GM19324 (cell line): ENCODE data around the gene TLR5.
A peak's percentile ranks its signal among the peaks of the same experiment; 100 is the strongest.

Experiments used
- ATAC-seq: cut with Tn5 transposase; IDR thresholded peaks from one replicate; pipeline ENCODE4 v1.9.1; 2021; ENCODE audit warnings: mild to moderate bottlenecking, moderate library complexity; ENCODE audit not compliant: unreplicated experiment, low FRiP score

The TLR5 gene

DNA sequence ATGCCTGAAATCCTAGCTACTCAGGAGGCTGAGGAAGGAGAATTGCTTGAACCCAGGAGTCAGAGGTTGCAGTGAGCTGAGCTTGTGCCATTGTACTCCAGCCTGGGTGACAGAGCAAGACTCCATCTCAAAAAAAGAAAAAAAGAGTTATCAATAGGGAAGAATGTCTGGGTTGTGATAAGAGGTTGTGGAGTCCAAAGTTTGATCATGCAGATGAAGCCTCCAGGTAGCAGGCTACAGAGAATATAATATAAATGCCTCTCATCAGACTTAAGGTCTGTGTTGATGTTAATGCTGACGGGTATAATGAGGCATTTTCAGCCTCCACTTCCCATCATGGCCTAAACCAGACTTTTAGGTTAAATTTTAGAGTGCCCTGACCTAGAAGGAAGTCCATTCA is 24.6 kb downstream of the TLR5 start:
- ATAC-seq: no peak

DNA sequence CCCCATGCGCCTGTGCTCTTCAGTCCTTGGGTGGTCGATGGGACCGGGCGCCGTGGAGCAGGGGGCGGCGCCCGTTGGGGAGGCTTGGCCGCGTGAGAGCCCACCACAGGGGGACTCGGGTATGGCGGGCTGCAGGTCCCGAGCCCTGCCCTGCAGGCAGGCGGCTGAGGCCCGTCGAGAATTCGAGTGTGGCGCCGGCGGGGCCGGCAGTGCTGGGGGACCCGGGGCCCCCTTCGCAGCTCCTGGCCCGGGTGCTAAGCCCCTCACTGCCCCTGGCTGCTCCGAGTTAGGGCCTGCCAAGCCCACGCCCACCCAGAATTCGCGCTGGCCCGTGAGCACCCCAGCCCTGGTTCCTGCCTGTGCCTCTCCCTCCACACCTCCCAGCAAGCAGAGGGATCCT is 26.1 kb downstream of the TLR5 start:
- no peak for ATAC-seq

DNA sequence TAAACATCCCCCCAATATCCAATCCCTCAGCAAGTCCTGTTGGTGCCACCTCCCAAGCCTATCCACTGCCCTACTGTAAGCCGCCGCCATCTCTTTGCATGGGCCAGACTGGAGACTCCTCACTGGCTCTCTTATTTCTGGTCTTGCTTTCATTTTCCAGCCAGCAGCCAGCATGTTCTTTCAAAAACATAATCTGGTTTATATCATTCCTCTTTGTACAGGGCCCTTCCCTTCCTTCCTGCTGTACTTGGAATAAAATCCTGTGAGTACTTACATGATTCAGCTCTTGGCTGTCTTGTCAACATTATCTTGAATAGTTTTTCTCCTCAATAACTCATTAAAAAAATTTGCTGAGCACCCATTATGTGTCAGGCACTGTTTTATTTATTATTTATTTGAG is 28.2 kb downstream of the TLR5 start:
- no peak for ATAC-seq

DNA sequence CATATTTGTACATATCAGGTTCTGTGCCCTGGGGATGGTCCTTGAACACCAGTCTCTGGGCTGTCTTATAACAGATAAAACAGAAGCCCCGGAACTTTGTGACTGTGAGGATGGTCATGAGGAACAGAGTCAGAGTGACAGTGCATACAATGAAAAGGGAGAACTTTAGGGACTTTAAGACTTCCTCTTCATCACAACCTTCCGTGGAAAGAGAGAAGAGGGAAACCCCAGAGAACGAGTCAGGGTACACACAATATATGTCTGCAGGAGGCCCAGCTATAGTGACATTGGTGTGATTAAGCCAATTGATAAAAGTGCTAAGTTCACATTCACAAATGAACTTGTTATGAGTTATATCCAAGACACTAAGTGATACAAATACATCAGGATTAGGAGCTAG is 32.1 kb downstream of the TLR5 start:
- no peak for ATAC-seq

DNA sequence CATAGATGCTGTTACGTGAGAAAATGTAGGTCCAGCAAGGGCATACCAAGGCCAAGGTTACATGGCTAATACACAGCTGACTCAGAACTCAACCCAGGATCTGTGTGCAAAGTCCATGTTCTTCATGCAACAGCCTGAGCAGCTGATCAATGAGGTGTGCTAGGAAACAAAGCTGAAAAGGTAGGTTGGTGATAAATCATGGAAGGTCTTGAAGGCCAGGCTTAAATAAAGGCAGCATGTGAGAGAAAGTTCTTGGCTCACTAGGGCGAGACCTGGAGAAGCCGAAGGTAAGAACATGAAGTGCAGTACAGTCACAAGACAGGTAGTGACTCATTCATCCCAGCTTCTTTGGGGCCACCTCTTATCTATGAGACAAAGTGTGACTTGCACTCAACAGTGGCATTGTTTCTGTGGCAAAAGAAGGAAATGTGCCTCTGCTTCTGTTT is 33.4 kb downstream of the TLR5 start:
- no peak for ATAC-seq

DNA sequence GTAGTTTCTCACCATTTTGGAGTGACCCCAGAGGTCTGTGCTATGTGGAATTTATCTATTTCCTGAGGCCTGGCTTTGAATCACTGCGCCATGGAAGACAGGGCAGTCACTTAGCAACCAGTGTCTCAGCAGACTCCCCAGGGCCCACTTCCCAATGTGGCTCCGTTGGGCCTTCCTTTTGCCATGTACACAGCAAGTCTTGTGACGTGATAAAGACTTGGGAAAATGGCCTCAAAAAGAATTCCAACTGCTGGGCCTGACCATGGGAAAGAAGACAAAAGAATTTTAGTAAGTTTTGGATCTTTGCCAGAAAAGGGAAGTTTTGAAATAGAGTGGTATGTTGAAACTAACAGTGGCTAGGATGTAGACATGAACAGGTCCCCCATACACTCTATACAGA is 36.2 kb downstream of the TLR5 start:
- ATAC-seq: no peak

DNA sequence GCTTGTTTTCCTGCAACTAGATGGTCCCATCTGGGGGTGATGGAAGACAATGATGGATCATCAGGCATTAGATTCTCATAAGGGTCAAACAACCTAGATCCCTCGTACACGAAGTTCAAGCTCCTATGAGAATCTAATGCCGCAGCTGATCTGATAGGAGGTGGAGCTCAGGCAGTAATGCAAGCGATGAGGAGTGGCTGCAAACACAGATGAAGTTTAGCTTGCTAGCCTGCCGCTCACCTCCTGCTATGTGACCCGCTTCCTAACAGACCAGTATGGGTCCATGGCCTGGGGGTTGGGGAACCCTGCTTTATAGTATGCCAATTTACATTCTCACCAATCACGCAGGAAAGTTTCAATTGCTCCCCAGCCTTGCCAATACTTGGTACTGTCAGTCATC is 37.5 kb downstream of the TLR5 start:
- ATAC-seq: no peak

DNA sequence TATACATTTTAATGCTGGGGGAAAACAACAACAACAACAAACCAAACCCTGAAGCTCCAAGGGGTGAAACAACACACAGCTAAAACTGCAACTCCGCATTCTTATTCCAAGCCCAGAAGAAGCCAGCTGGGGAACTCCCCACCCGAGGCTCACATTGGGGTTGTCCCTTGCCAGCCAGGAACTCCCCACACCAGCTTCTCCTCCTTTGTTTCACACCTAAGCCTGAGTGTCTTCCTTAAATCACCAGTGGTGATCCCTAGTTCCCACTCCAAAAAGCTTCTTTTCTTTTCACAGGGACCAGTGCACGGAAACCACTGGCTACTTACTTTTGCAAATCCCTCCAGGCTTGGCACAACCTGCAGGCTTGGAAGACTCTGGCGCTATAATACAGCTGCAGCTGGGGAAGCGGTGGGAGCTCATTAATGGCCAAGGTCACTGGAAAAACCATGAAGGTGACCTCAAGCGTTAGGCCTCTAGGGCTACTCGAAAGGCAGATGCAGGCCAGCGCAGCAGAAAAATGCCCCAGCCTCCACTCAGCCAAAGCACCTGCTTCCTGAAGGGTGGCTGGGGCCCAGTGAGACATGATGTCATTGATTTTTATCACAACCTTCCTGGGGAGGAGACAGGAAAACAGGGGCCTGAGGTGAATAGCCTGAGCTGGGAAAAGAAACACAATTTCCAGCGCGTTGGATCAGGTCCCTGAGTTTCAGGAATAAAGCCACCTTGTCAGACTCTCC is 40.1 kb downstream of the TLR5 start:
- ATAC-seq: no peak

DNA sequence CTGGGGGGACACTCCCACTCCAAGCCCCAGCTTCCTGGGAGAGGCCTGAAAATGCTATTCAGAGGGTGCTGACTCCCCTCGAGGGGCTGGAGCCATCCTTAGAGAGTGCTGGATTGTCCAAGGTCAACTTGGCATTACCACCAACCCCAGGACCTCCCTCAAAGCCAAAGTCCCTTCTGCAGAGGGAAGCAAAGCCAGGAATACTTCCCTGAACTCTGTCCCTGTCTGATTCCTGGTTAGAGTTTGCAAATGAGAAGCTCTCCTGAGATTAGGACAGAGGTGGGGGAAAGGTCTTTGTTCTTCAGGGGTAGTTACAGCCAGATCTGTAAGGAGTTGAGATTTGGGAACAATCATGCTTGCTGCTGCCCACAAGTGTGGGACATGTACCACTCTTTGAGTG is 45.3 kb downstream of the TLR5 start:
- no peak for ATAC-seq

DNA sequence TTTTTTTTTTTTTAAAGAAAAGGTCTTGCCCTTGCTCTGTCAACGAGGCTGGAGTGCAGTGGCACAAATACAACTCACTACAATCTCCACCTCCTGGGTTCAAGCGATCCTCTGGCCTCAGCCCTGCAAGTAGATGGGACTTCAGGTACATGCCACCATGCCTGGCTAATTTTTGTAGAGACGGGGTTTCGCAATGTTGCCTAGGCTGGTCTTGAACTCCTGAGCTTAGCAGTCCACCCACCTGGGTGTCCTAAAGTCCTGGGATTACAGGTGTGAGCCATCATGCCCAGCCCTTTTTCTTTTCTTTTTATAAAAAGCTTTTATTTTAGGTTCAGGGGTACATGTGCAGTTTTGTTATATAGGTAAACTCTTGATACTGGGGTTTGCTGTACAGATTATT is 47.2 kb downstream of the TLR5 start:
- ATAC-seq: no peak

DNA sequence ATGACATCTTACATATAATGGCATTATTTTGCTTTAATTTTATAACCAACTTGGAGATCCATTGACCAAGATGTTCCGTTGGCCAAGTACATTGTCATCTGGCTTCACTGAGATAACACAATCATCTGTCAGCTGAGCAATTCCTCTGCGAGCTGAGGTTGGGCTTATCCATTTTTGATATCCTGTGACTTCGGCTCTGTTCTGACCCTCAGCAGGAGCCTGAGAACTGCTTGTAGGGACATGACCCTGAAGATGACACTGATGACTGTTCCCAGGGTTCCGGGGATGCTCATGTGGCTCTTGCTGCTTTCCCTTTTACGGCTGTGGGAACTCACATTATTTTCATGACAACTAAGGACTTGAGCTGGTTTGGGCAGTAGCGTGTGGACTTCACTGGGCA is 51.2 kb downstream of the TLR5 start:
- ATAC-seq: no peak

DNA sequence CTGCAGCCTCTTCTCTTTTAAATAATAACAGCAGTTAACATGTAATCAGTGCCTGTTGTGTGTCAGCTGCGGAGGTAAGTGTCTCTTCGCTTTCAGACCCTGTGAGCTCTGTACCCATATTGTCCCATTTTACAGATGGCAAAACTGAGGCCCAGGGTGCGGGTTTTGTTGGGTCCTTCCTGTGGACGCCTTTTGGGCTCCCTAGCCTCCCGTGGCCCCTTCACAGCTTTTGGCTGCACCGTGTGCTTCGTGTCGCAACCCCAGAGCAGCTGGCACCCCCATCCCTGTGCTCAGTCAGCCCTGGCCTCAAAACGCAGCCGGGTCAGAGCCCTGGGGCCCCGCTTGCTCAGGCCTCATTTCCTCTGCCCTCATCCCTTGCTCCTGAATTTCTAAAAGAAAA is 53.8 kb downstream of the TLR5 start:
- ATAC-seq: no peak

DNA sequence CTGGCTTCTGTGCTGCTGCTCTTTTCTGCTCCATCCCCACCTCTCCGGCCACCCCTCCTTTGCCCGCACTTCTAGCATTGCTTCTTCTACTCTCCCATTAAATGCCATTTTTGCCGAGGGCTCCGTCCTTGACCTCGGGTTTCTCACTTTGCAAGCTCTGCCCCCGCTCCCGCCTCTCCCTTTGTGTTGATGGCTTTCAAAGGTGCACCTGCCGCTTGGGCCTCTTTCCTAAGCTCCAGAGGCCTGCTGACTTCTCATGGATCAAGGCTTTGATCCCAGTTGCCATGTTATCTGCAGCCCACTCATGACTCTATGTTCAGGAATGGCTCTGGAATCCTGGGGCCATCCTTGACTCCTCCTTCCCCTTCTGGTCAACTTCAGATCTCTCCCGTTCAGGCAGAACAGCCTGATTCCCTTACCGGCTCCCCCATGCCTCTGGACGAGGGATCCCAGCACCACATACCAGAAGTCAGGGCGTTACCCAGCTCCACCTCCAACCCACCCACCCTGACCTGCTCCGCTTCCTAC is 54.3 kb downstream of the TLR5 start:
- ATAC-seq: no peak

DNA sequence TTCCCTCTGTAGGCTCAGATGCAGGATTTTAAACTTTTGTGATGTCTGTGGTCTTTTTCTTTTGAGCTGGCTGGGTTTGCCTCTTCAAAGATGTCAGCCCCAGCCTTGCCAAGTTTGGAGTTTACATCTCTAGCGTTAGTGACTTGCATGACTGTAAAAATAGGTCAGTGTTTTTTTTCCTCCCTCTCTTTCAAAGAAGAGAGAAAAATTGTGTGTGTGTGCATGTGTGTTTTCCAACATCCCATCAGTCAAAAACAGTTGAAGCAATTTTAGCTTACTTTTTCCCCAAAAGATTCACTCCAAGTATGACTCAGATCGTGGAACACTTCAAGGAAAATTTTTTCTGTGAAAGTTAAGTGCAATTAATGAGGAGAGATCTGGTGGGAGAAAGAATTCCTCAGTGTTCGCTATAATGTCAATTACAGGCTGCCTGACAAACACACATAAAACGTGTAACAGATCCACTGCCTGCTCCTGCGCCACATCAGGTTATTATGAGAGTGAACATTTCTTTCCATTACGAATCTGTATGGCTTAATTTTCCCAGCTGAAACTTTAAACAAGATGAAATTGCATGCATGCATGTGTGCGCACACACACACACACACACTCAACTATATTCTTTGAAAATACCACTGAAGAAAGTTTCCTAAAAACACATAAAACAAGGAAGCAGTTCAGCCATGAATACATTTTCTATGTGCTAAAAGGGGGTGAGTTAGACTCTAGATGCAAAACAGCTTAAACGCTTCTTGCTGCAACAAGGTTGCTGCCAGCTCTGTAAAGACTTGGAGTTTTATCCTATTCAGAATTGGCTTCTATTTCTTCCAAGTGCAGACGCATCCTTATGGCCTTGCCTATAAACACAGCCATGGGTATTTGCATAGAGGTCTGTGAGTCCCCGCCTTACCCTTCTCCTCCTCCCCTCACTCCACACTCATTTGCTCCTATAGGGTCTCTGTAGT is 55.5 kb downstream of the TLR5 start:
- ATAC-seq: no peak

DNA sequence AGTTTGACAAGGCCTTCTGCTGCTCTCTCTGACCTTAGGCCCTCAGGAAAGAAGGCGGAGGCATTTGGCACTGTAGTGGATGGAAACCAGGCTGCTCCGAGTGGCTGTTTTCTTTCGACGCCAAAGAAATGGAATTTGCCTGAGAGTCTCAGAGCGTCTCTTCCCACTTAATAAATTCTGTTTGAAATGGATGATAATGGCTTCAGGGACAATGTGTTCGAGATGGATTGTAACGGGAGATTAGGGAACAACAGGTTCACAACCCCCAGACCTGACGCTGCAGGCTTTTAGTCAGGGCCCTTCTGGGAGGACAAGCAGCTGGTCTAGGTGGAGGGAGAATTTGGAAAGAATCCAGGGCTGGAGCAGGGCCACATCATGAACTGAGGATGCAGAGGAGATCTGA is 58.6 kb downstream of the TLR5 start:
- ATAC-seq: no peak

DNA sequence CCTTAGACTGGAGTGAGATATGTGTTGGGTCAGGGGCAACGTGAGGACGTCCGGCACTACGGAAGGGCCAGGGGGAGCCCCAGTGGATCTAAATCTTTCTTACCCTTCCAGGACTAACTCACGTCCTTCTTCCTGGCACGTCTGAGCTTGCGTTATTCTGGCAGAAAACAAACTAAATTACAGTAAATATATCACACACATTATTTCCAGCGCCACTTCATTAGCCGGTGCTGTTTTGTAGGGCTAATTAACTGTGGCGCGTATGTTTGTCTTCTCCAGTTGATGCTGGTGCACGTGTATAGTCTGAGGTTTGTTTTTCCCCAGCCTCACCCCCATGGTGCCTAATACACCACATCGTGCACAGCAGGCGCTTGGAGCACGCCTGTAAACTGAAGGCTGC is 59.2 kb downstream of the TLR5 start:
- no peak for ATAC-seq

DNA sequence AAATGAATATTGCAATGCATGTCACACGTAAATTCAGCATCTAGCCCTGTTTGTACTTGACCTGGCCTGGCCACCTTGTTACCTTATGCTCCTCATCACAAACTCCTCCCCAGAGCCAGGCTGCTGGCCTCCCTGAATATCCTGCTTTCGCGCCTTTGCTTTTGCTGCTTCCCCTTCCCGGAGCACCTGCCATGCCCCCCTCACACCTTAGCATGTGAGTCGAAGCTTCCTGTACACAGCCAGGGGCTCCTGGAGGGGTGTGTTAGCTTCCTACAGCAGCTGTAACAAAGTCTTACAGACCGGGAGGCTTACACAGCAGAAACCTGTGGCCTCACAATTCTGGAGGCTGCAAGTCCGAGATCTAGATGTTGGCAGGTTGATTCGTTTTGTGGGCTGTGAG is 60.1 kb downstream of the TLR5 start:
- no peak for ATAC-seq

DNA sequence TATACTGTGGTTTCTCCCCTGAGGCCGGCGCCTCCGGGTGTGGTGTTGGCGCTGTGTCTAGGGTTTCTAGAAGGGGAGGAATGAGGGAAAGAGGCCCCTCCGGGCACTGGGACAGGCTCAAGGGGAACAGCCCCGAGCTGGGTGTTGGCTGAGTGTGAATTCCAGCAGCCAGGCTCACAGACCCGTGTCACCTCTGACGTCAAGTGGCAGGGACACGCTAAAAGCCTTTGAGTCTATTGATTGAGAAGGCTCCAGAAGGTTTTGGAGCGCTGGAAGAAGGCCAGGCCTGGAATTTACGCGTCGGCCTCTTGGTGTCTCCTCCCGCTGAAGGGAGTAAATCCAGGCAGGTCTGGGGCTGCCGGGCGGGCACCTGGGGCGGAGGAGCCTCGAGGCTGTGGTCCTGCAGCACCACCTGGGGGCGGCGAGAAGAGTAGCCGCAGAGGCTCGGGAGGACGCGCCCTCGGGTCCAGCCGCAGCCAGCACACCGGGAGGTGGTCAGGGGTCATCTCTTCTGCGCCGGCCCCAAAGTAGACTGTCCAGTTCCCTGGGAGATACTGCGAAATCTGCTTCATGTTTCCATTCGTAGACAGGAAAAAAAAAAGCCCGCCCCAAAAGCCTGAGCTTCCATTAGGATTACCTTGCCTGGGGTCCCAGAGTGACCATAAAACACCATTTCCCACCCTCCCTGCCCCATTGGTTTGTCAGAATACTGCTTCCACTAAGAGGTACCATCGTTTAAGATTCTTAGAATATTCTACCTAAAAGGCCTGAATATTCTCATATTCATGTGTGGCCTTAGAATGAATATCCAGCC is 61.7 kb downstream of the TLR5 start:
- peak; percentile 96 for ATAC-seq

DNA sequence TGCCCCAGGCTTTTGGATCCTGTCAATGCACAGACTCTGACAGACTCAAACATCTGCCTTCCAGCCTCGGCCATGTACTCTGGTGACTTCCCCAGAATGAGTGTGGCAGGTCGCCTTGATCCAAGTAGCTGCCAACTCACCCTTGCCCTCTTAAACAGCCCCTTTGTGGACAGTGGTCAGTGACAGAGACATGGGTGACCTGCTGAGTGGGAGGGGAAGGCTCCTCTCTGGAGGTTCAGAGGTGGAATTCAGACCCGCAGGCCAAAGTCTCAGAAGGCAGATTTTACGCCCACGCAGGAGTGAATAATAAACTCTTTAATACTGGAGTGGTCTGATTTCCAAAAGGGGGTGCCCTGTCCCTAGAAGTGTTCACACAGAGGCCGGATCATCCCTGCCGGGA is 63.5 kb downstream of the TLR5 start:
- ATAC-seq: no peak

DNA sequence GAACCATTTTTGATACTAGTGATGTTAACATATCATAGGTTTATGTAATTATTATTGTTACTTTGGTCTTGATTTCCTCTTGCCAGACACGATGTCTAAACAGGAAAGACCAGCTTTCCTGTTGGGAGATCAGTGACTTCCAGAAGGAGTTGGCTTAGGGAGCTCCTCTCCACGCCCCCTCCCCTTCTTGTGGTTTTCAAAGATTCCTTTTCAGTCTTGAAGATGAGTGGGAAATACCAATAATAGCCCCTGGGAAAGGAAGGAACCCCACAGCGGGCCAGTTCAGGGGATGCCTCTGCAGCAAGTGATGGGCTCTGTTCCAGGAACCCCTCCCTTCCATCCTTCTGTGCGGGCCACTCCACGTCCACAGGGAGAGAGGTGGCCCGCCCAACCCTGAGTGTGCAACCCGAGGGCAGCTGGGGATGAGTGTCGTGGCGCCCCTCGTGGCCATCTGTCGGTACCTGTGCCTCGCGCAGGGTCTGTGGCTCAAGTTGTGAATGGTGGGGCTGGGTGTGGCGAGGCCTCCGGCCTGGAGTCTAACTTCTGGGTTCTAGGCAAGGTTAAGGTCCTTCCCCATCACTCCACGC is 65.7 kb downstream of the TLR5 start:
- ATAC-seq: no peak
